OCI-LY3 (cell line): Measurements from ENCODE around the gene SNAP29.
"Not testable (repeated sequence)": the region's sequence is repeated elsewhere in the genome, so short reads cannot be mapped to it uniquely, and the experiment has no call there.

ENCODE experiments used
- H2AFZ ChIP-seq: fragments of 200-600, 300-600 bp; shearing (Covaris generic); 2 replicates; pipeline ENCODE4 v1.6.0; 2014; ENCODE audit warnings: antibody characterized with exemption, low read depth, low read length
- H3K27ac ChIP-seq: fragments of 200-600, 300-600 bp; sonication (generic); 2 replicates; pipeline ENCODE4 v1.5.1; 2014; ENCODE audit warnings: mild to moderate bottlenecking, low read length, moderate library complexity, mixed read lengths
- H3K27me3 ChIP-seq: fragments of 200-600, 300-600 bp; sonication (generic); 2 replicates; pipeline ENCODE4 v1.6.1; 2014; ENCODE audit warnings: low read depth, low read length, mixed read lengths
- H3K36me3 ChIP-seq: fragments of 200-600, 300-600 bp; sonication (generic); replicated peaks from 2 replicates; pipeline ENCODE3; 2014; ENCODE audit warnings: low read depth, low read length, mixed read lengths
- H3K4me1 ChIP-seq: fragments of 300-600, 200-600 bp; sonication (generic); 2 replicates; pipeline ENCODE4 v1.6.1; 2014; ENCODE audit warnings: low read length, mixed read lengths
- H3K4me2 ChIP-seq: fragments of 200-600, 300-600 bp; sonication (generic); 2 replicates; pipeline ENCODE4 v1.6.1; 2014; ENCODE audit warnings: low read length, mixed read lengths
- H3K4me3 ChIP-seq: fragments of 300-600, 200-600 bp; sonication (generic); 2 replicates; pipeline ENCODE4 v1.5.1; 2014; ENCODE audit warnings: antibody characterized with exemption, mild to moderate bottlenecking, low read length, moderate library complexity
- H3K79me2 ChIP-seq: fragments of 300-600, 200-600 bp; shearing (Covaris generic); 2 replicates; pipeline ENCODE4 v1.6.1; 2014; ENCODE audit warnings: mild to moderate bottlenecking, low read length, mixed read lengths
- H3K9ac ChIP-seq: fragments of 300-600, 200-600 bp; shearing (Covaris generic); 2 replicates; pipeline ENCODE4 v1.6.0; 2014; ENCODE audit warnings: mild to moderate bottlenecking, low read length, moderate library complexity
- H3K9me3 ChIP-seq: fragments of 200-600, 300-600 bp; shearing (Covaris generic); 2 replicates; pipeline ENCODE4 v1.6.1; 2014; ENCODE audit warnings: low read length, mixed read lengths; ENCODE audit not compliant: insufficient read depth
- H4K20me1 ChIP-seq: fragments of 200-600, 300-600 bp; sonication (generic); 2 replicates; pipeline ENCODE4 v1.6.1; 2016; ENCODE audit warnings: low read length, mixed read lengths; ENCODE audit not compliant: insufficient read depth
- CTCF ChIP-seq: fragments of 200-600, 300-600 bp; sonication (generic); IDR thresholded peaks from 2 replicates; pipeline ENCODE4 v1.5.1; 2014; ENCODE audit warnings: antibody characterized with exemption, low read length, low read depth
- EZH2phosphoT487 ChIP-seq: fragments of 200-600 bp; shearing (Covaris generic); IDR thresholded peaks from 2 replicates; pipeline ENCODE4 v1.6.1; 2018; ENCODE audit warnings: antibody characterized with exemption, mixed run types, low read depth

The SNAP29 gene

GRCh38 chr22:20904980-20905355, 46.2 kb downstream of the SNAP29 start:
- no peak overlapping the region for H3K9ac ChIP-seq
- peaks cover 17% of the 10 kb centered on the region for H3K27me3 ChIP-seq
- H3K4me1 ChIP-seq: no peaks in the 10 kb centered on the region
- H3K4me2 ChIP-seq: no peak overlapping the region
- TF ChIP-seq EZH2phosphoT487 (no peak), CTCF (no peak)
- no peaks in the 10 kb centered on the region for H3K9me3 ChIP-seq
- H3K36me3 ChIP-seq: no peaks in the 10 kb centered on the region
- no peaks in the 10 kb centered on the region for H4K20me1 ChIP-seq
- no peak overlapping the region for H2AFZ ChIP-seq
- H3K79me2 ChIP-seq: no peaks in the 10 kb centered on the region
- H3K4me3 ChIP-seq: no peak overlapping the region
- H3K27ac ChIP-seq: no peak overlapping the region

- Histone ChIP-seq H3K27me3 (peaks cover 17% of the 10 kb centered on the region), H2AFZ (no peak overlapping the region), H3K4me3 (no peak overlapping the region), H3K4me2 (no peak overlapping the region), H3K9me3 (no peaks in the 10 kb centered on the region), H3K27ac (no peak overlapping the region), H4K20me1 (no peaks in the 10 kb centered on the region), H3K4me1 (no peaks in the 10 kb centered on the region), H3K79me2 (no peaks in the 10 kb centered on the region), H3K36me3 (no peaks in the 10 kb centered on the region), H3K9ac (no peak overlapping the region)
- TF ChIP-seq EZH2phosphoT487: no peak
- no peak for TF ChIP-seq CTCF
Observed at GRCh38 chr22:20905415-20906386, 46.9 kb downstream of the SNAP29 start.

- Histone ChIP-seq H3K27ac (no peak overlapping the region), H4K20me1 (no peaks in the 10 kb centered on the region), H3K79me2 (no peaks in the 10 kb centered on the region), H3K4me1 (no peaks in the 10 kb centered on the region), H3K36me3 (no peaks in the 10 kb centered on the region), H3K27me3 (peaks cover 17% of the 10 kb centered on the region), H2AFZ (no peak overlapping the region), H3K4me2 (no peak overlapping the region), H3K9me3 (no peaks in the 10 kb centered on the region), H3K4me3 (no peak overlapping the region), H3K9ac (no peak overlapping the region)
- TF ChIP-seq EZH2phosphoT487: no peak
- TF ChIP-seq CTCF: no peak
Observed at GRCh38 chr22:20906387-20906767, 47.6 kb downstream of the SNAP29 start.

- H3K4me1 ChIP-seq, H3K4me3 ChIP-seq, H3K79me2 ChIP-seq, H2AFZ ChIP-seq, H4K20me1 ChIP-seq, H3K27ac ChIP-seq, H3K9ac ChIP-seq, H3K36me3 ChIP-seq, H3K4me2 ChIP-seq, H3K9me3 ChIP-seq: not testable (repeated sequence)
- peaks cover 17% of the 10 kb centered on the region for H3K27me3 ChIP-seq
Observed at GRCh38 chr22:20908717-20909116, 49.9 kb downstream of the SNAP29 start.
